ENCODE results near the gene RXRA. TPM values are rescaled to one million over a fixed set of nuclear protein-coding genes. Genes with fewer than 3 reads are reported as not detected.

The RXRA gene
- total RNA-seq, 6 donors from 2014 or later = 43.8 to 92.7 (median 74.1) TPM

- Histone ChIP-seq H3K27ac (peak overlapping the region; percentile 0 to 77 (median 48)), H3K9me3 (peaks cover 0 to under 1% (median 0%) of the 10 kb centered on the region in 4 donors), H3K4me1 (peaks cover 23 to 29% (median 26%) of the 10 kb centered on the region in 4 donors), H3K36me3 (no peaks in the 10 kb centered on the region), H3K4me3 (no peak overlapping the region), H3K27me3 (no peaks in the 10 kb centered on the region)
- TF ChIP-seq POLR2AphosphoS5 (IDR thresholded peaks at IDR 0.05) (peak in 1 of 2 donors; percentile 35), CTCF (IDR thresholded peaks at IDR 0.05) (peak; percentile 94 to 99 (median 98)), POLR2A (IDR thresholded peaks at IDR 0.05) (no peak), EP300 (IDR thresholded peaks at IDR 0.05) (no peak)
- peak; percentile 93 to 96 for DNase-seq
- 19 to 35% methylated on average over 5 to 8 of the region's 27 CpGs for WGBS, 2 donors
- peak; percentile 93 for ATAC-seq (ENCODE audit: low FRiP score in 2 of 2)
Measured at GRCh38 chr9:134443174-134444037, 117.2 kb downstream of the RXRA start.

- peak overlapping the region; percentile 0 to 77 (median 48) for H3K27ac ChIP-seq
- peaks cover 0 to 6% (median 2%) of the 10 kb centered on the region in 4 donors for H3K9me3 ChIP-seq
- 83 to 88% methylated on average over 1 to 2 of the region's 2 CpGs for WGBS, 2 donors
- H3K4me1 ChIP-seq = peaks cover 20 to 26% (median 24%) of the 10 kb centered on the region in 4 donors
- TF ChIP-seq POLR2A (IDR thresholded peaks at IDR 0.05) (no peak), EP300 (IDR thresholded peaks at IDR 0.05) (no peak), CTCF (IDR thresholded peaks at IDR 0.05) (no peak), POLR2AphosphoS5 (IDR thresholded peaks at IDR 0.05) (no peak)
- no peaks in the 10 kb centered on the region for H3K27me3 ChIP-seq
- H3K4me3 ChIP-seq = no peak overlapping the region
- DNase-seq (no peak), ATAC-seq (ENCODE audit: low FRiP score in 2 of 2) (no peak)
- no peaks in the 10 kb centered on the region for H3K36me3 ChIP-seq
Measured at GRCh38 chr9:134444038-134444315, 117.7 kb downstream of the RXRA start.

GRCh38 chr9:134445000-134445399, 118.7 kb downstream of the RXRA start:
- DNase-seq (no peak), ATAC-seq (ENCODE audit: low FRiP score in 2 of 2) (no peak)
- no peaks in the 10 kb centered on the region for H3K27me3 ChIP-seq
- no peak overlapping the region for H3K4me3 ChIP-seq
- no peaks in the 10 kb centered on the region for H3K36me3 ChIP-seq
- no peak overlapping the region for H3K27ac ChIP-seq
- TF ChIP-seq EP300 (IDR thresholded peaks at IDR 0.05) = no peak
- TF ChIP-seq CTCF (IDR thresholded peaks at IDR 0.05) = no peak
- no peak for TF ChIP-seq POLR2A (IDR thresholded peaks at IDR 0.05)
- no peak for TF ChIP-seq POLR2AphosphoS5 (IDR thresholded peaks at IDR 0.05)
- WGBS, 2 donors = 69 to 73% methylated on average over 8 of the region's 8 CpGs
- peaks cover 20 to 26% (median 24%) of the 10 kb centered on the region in 4 donors for H3K4me1 ChIP-seq
- H3K9me3 ChIP-seq = peaks cover 0 to 11% (median 2%) of the 10 kb centered on the region in 4 donors

GRCh38 chr9:134449180-134449916, 123.1 kb downstream of the RXRA start:
- no peak overlapping the region for H3K27ac ChIP-seq
- H3K27me3 ChIP-seq = no peaks in the 10 kb centered on the region
- H3K36me3 ChIP-seq = no peaks in the 10 kb centered on the region
- no peak for TF ChIP-seq POLR2A (IDR thresholded peaks at IDR 0.05)
- TF ChIP-seq CTCF (IDR thresholded peaks at IDR 0.05) = peak; percentile 81 to 96 (median 90)
- DNase-seq = peak; percentile 32 to 95
- H3K9me3 ChIP-seq = peaks cover 0 to 11% (median 2%) of the 10 kb centered on the region in 4 donors
- no peaks in the 10 kb centered on the region for H3K4me1 ChIP-seq
- 21 to 29% methylated on average over 7 to 10 of the region's 10 CpGs for whole genome bisulfite sequencing, 2 donors
- ATAC-seq (ENCODE audit: low FRiP score in 2 of 2) = peak; percentile 96 to 97
- H3K4me3 ChIP-seq = no peak overlapping the region

Measured in upper lobe of left lung (tissue), 6 donors.